ENCODE results near the gene FAM83C.

The FAM83C gene

GRCh38 chr20:35333606-35334005, 41.4 kb upstream of the FAM83C start:
- no peak for TF ChIP-seq CTCF (IDR thresholded peaks at IDR 0.05; ENCODE audit: borderline replicate concordance, control extremely low read depth, extremely low read depth, insufficient read depth, missing control alignments)
- in situ Hi-C loops (cut with MboI; ENCODE audit: low sequenced_read_pairs, unreplicated experiment): no loop called here
- DNase-seq (ENCODE audit: low spot score): no peak

- in situ Hi-C loops (cut with MboI; ENCODE audit: low sequenced_read_pairs, unreplicated experiment): no loop called here
- no peak for DNase-seq (ENCODE audit: low spot score)
- no peak for TF ChIP-seq CTCF (IDR thresholded peaks at IDR 0.05; ENCODE audit: borderline replicate concordance, control extremely low read depth, extremely low read depth, insufficient read depth, missing control alignments)
Measured at GRCh38 chr20:35332540-35333200, 40.4 kb upstream of the FAM83C start.

- peak; percentile 66 for TF ChIP-seq CTCF (IDR thresholded peaks at IDR 0.05; ENCODE audit: borderline replicate concordance, control extremely low read depth, extremely low read depth, insufficient read depth, missing control alignments)
- in situ Hi-C loops (cut with MboI; ENCODE audit: low sequenced_read_pairs, unreplicated experiment): no loop called here
- no peak for DNase-seq (ENCODE audit: low spot score)
Measured at GRCh38 chr20:35329435-35330139, 37.4 kb upstream of the FAM83C start.

- no peak for DNase-seq (ENCODE audit: low spot score)
- in situ Hi-C loops (cut with MboI; ENCODE audit: low sequenced_read_pairs, unreplicated experiment): no loop called here
- TF ChIP-seq CTCF (IDR thresholded peaks at IDR 0.05; ENCODE audit: borderline replicate concordance, control extremely low read depth, extremely low read depth, insufficient read depth, missing control alignments): no peak
Measured at GRCh38 chr20:35328689-35329088, 36.5 kb upstream of the FAM83C start.

- in situ Hi-C loops (cut with MboI; ENCODE audit: low sequenced_read_pairs, unreplicated experiment): no loop called here
- TF ChIP-seq CTCF (IDR thresholded peaks at IDR 0.05; ENCODE audit: borderline replicate concordance, control extremely low read depth, extremely low read depth, insufficient read depth, missing control alignments): no peak
- no peak for DNase-seq (ENCODE audit: low spot score)
Measured at GRCh38 chr20:35328095-35328685, 36.0 kb upstream of the FAM83C start.

GRCh38 chr20:35327074-35327976, 35.1 kb upstream of the FAM83C start:
- TF ChIP-seq CTCF (IDR thresholded peaks at IDR 0.05; ENCODE audit: borderline replicate concordance, control extremely low read depth, extremely low read depth, insufficient read depth, missing control alignments): no peak
- no peak for DNase-seq (ENCODE audit: low spot score)
- in situ Hi-C loops (cut with MboI; ENCODE audit: low sequenced_read_pairs, unreplicated experiment): no loop called here

Data from GM13976 (cell line).